ENCODE measurements around the gene RCOR1.
A peak's percentile ranks its signal among the peaks of the same experiment; 100 is the strongest.

The RCOR1 gene

DNA sequence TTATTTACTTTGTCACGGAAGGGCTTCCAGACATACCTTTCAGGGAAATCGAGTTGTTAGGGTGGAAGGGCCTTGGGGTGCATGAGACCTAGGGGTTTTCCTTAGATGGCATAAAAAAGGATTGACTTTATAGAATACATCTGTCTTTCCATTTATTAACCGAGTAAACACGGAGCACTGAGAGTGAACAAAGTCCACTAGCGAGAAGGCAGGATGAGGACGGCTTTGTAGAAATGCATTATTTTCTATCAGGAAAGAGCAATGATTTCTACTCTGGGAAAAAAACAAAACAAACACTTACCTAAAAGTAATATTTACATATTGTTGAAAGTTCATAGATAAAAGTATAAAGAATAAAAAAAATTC, 91.8 kb downstream of the RCOR1 start:
- DNase-seq = no peak

- DNase-seq = no peak
These were observed 93.8 kb downstream of the RCOR1 start for GRCh38 chr14:102686196-102686801.

DNA sequence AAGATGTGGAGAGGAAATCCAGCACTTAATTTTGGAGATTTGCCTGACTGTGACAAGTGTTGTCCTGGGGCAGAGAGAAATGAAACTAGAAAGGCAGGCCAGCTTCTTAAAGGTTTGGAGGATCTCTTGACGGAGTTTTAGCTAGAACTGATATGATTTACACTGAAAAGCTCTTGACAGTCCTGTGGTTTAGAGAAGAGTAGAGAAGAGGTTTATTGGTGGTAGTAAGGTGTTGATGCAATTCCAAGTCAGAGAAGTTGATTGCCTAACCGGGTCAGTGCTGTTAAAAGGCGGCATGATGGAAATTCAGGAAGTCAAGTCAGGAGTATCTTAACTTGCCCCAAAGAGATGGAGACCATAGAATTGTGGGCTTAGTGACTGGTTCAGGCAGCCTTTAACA, 95.8 kb downstream of the RCOR1 start:
- DNase-seq = no peak

- DNase-seq = no peak
These were observed 98.2 kb downstream of the RCOR1 start for GRCh38 chr14:102690509-102691286.

DNA sequence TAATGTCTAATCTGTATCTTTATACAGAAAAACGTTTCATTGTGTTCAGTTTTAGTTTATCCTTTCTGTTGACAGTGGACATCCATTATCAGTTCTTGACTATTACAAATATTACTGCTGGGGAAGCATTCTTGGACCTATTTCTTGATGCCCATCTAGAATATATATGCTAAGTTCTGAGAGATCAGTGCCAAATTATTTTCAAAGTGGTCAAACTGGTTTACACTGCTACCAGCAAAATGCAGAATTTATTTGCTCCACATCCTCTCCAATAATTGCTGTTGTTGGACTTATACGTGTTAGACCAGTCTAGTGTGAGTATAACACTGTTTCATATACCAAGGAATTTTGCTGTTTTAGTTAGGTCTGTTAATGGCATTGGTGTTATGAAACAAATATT, 99.3 kb downstream of the RCOR1 start:
- no peak for DNase-seq

GRCh38 chr14:102692334-102692733, 99.9 kb downstream of the RCOR1 start:
- no peak for DNase-seq

DNA sequence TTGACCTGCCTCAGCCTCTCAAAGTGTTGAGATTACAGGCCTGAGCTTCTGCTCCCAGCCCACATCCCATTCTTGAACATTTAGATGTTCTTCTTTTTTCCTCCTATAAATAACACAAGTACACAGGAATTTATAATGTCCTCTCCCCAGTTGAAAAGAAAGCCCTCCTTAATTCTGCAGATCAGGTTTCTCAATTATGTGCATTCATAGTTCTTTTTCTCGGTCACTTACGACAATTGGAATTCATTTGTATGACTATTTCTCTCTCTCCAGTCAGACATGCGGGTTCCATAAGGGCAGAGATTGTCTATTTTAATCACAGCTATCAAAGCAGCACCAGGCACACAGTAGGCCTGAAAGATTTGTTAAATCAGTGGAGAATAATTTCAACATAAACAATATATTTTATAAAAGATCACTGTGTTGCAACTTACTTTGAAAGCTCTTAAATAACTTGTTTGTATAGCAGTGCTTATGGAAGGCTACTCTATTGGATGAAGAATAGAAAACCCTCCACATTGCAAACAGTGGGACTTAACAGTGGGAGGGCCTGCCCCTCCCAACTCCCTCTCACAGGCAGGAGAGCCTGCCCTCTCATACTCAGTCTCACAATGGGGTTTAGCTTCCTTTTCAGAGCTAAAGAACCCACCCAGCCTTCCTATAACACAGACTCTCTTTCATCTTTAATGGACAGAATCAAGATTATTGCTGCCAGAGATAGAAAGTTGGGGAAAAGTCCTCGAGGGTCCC, 100.7 kb downstream of the RCOR1 start:
- no peak for DNase-seq

DNA sequence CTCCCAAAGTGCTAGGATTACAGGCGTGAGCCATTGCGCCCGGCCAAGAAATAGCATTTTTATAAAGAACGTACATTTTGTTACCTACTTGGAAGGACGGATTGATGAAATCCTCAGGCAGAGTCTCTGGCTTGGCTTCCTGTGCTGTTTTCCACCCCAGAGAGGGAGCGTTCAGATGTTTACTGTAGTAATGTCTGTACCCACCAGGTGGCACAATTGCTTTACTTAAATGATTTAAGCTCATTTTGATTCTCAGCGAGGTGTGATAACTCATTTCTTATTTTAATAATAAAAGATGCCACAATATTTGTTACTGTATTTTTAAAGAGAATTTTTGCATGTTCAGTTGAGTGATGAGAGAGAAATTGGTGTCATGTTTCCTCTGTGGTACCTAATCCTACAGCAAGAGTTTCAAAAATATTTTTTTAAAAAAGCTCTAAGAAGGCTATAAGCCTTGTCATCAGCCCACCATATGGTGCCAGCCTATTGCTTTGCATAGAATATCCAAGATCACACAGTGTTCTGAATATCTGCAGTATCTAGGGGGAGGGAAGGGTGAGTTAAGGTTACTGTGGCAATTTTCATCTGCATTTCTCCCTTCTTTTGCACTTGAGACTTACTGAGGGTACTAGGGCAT, 102.2 kb downstream of the RCOR1 start:
- peak; percentile 7 to 80 for DNase-seq

DNA sequence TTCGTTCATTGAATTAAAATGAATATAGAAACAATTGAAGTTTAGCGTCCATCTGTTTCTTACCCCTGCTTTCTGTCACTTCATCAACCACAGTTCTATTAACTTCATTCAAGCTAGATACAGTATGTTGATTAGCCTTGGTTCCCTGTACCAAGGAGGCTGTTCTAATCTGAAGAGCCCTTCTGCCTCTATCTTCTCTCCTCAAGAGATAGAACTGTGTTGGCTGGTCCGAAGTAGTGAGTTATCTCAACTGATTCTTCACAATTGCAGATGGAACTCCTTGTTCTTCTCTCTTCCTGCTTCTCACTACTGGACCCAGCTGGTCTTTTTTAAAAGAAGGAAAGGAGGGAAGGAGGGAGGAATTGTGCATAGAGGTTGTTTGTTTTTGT, 102.7 kb downstream of the RCOR1 start:
- no peak for DNase-seq

DNA sequence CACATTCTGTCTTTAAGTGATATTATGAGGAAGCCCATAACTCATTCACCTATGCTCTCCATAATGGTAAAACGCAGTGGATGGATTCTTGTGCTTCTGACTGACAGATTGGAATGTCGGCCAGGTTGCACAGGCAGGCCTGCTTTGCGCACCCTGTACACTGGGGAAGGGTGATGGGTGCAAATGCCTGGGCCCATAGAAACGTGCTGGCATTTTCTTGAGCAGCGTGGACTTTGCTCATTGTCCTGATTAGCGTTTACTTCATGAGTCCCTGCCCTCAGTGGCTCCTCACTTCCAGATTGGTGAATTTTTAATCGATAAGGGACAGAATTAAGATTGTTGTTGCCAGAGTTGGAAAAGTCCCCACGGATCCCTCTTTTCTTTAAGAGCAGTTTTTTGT, 103.9 kb downstream of the RCOR1 start:
- no peak for DNase-seq

- DNase-seq = no peak
These were observed 104.5 kb downstream of the RCOR1 start for GRCh38 chr14:102696856-102697495.

DNA sequence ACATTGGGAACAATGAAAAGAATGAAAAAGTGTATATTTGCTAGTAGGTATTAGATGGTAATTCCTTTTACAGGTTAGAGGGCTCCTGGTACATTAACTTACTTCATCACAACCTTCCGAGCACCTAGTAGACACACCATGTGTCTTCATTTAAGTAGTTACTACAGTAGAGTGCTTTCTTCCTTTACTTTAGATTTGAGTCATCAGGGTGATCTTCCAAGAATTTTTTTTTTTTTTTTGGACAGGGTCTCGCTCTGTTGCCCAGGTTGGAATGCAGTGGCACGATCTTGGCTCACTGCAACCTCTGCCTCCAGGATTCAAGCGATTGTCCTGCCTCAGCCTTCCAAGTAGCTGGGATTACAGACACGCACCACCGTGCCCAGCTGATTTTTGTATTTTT, 105.1 kb downstream of the RCOR1 start:
- no peak for DNase-seq

DNA sequence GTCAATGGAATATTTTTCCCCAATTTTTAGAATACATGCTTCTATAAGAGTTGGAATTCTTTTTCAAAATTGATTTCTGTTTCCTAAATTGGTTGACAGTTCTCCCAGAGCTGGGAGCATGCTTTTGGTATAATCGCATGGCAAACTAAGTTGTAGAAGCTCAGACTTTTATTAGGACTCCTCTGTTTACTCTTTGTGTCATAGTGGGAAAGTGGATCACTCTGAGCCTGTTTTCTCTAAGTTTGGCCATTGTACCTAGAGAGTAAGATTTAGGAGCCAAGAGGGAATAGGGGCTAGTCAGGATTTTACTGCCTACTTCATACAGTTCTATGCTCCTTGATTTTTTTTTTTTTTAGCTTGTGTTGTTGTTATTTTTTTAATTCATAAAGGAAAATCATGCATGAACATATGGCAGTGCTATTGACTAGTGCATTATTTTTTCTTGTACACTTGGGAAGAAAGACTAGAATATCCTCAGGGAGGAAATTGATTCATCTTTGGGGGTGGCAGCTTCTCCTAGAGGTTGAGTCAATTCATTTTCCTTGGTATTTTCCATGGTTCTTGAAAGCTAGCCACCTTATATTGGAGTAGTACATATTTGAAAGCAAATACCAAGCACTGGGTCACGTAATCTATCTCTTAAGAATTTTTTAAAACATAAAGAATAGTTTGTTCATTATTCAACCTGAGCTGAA, 107.1 kb downstream of the RCOR1 start:
- DNase-seq = no peak

DNA sequence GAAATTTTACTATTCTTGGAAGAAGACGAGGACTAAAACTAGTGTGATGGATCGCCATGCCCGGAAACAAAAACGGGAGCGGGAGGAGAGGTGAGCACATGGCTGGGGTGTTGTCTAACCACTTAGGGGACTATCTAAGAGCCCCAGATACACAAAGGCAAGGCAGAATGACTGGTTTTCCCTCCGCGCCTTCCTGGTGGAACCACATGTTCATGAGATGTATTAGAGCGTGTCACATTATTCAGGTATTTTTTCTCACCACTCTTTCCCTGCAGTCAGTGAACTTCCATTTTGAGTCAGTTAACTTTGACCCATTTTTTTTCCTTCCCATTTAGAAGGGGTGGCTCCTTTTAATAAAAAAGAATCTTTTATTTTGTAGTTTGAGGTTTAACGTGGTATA, 116.0 kb downstream of the RCOR1 start:
- no peak for DNase-seq

GRCh38 chr14:102711207-102711606, 118.8 kb downstream of the RCOR1 start:
- DNase-seq = no peak

DNA sequence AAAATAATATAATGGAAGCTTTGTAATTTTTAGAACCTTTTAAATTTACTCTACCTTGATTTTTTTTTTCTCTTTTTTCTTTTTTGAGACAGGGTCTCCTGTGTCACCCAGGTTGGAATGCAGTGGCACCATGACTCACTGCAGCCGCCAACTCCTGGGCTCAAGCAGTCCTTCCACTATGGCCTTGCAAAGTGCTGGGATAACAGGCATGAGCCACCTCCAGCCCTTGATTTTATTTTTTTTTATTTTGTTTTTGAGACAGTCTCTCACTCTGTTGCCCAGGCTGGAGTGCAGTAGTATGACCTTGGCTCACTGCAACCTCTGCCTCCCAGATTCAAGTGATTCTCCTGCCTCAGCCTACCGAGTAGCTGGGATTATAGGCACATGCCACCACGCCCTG, 119.5 kb downstream of the RCOR1 start:
- no peak for DNase-seq

GRCh38 chr14:102717276-102717675, 124.8 kb downstream of the RCOR1 start:
- no peak for DNase-seq

- no peak for DNase-seq
These were observed 130.2 kb downstream of the RCOR1 start for GRCh38 chr14:102722646-102723045.

DNA sequence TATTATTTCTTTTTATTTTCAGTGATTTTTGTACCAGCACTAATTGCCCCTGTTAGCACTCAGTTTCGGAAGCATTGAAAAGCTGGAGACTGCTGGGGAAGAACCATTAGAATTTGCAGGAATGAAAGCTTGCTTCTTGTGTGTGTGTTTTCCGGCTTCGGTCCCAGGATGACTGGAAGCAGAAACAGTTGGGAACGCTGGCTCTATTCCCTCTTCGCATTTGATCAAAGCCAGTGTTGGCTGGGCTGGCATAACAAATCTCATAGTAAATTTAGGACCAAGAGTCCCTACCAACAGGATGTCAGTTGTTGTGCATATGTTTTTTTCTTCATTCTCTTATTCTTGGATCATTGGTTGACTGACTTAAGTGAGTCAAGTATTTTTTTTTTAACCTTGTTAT, 131.2 kb downstream of the RCOR1 start:
- DNase-seq = peak; percentile 15 to 72

GRCh38 chr14:102726191-102726949, 133.9 kb downstream of the RCOR1 start:
- DNase-seq = no peak

DNA sequence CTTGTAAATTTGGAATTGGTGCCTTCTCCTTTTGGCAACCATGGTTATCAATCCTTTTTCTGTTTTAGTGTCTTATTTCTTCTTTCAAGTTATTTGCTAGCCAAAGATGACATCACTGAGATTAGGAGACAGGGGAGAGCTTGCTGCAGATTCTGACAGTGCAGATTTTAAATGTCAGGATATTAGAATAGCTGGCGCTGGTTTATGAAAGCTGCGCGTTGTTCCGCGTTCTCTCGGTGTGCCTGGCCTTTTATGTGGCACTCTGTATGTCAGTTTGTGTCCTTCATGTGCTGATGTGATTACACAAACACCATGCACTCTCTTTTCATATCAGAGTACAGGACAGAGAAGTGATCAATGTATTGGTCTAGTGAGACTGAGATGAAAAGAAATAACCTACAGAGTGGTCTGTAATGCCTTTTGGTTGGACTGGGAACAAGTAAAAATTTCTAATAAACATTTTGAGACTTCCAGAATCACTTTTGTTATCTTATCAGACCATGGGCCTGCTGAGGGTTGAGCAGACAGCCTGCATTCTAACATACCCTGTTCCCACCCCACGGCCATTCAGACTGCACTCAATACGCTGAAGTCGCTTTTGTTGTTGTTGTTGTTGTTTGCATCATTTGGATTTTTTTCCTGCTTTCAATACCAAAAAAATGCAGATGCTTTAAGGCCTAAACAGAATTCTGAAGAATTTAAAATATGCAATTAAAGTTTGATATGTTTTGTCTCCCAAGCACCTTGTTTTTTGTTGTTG, 135.1 kb downstream of the RCOR1 start:
- DNase-seq = no peak
